H9 (cell line): ENCODE results near the gene MARCHF9. TPM values are rescaled to one million over a fixed set of nuclear protein-coding genes. Genes with fewer than 3 reads are reported as not detected.

Experiments used
- DNase-seq: peaks from one replicate; pipeline ENCODE4 v3.0.0-alpha.2; 2017
- H2AFZ ChIP-seq: one replicate; pipeline ENCODE4 v1.6.1; 2013; ENCODE audit warnings: mild to moderate bottlenecking, low read length, control low read depth, moderate library complexity
- H2AK5ac ChIP-seq: 2 replicates; pipeline ENCODE4 v1.6.1; 2013; ENCODE audit warnings: low read length, control low read depth, mixed read lengths; ENCODE audit not compliant: insufficient read length
- H2BK120ac ChIP-seq: one replicate; pipeline ENCODE4 v1.6.1; 2013; ENCODE audit warnings: low read depth, mild to moderate bottlenecking, low read length, control low read depth, inconsistent platforms; ENCODE audit not compliant: poor library complexity, severe bottlenecking
- H2BK12ac ChIP-seq: 2 replicates; pipeline ENCODE4 v1.6.1; 2013; ENCODE audit warnings: low read length, control low read depth, mixed read lengths, low read depth; ENCODE audit not compliant: insufficient read length
- H2BK15ac ChIP-seq: 2 replicates; pipeline ENCODE4 v1.6.1; 2013; ENCODE audit warnings: low read depth, low read length, control low read depth
- H2BK20ac ChIP-seq: one replicate; pipeline ENCODE4 v1.6.1; 2013; ENCODE audit warnings: low read depth, mild to moderate bottlenecking, low read length, control low read depth, inconsistent platforms; ENCODE audit not compliant: poor library complexity, severe bottlenecking
- H2BK5ac ChIP-seq: 2 replicates; pipeline ENCODE4 v1.6.1; 2013; ENCODE audit warnings: low read length, control low read depth, mixed read lengths; ENCODE audit not compliant: insufficient read length
- H3K14ac ChIP-seq: 2 replicates; pipeline ENCODE4 v1.6.1; 2013; ENCODE audit warnings: low read length, control low read depth; ENCODE audit not compliant: insufficient read depth
- H3K18ac ChIP-seq: 2 replicates; pipeline ENCODE4 v1.6.1; 2013; ENCODE audit warnings: low read depth, mild to moderate bottlenecking, mixed read lengths, low read length, control low read depth; ENCODE audit not compliant: insufficient read length
- H3K23ac ChIP-seq: 2 replicates; pipeline ENCODE4 v1.6.1; 2013; ENCODE audit warnings: low read length, control low read depth, mixed read lengths, low read depth; ENCODE audit not compliant: insufficient read length
- H3K23me2 ChIP-seq: 2 replicates; pipeline ENCODE4 v1.6.1; 2013; ENCODE audit warnings: low read depth, mild to moderate bottlenecking, mixed read lengths, low read length, control low read depth; ENCODE audit not compliant: insufficient read length, poor library complexity, severe bottlenecking
- H3K27ac ChIP-seq: 2 replicates; pipeline ENCODE4 v1.5.1; 2013; ENCODE audit warnings: low read length, control low read depth, mixed read lengths, low read depth; ENCODE audit not compliant: insufficient read length
- H3K27me3 ChIP-seq: 2 replicates; pipeline ENCODE4 v1.6.1; 2013; ENCODE audit warnings: low read length, control low read depth, inconsistent platforms; ENCODE audit not compliant: insufficient read depth
- H3K4ac ChIP-seq: 2 replicates; pipeline ENCODE4 v1.6.1; 2013; ENCODE audit warnings: low read depth, mild to moderate bottlenecking, control low read depth, inconsistent platforms, low read length, moderate library complexity
- H3K4me1 ChIP-seq: 2 replicates; pipeline ENCODE4 v1.6.1; 2013; ENCODE audit warnings: low read length, control low read depth, inconsistent platforms; ENCODE audit not compliant: insufficient read depth
- H3K4me2 ChIP-seq: 2 replicates; pipeline ENCODE4 v1.6.1; 2013; ENCODE audit warnings: low read length, control low read depth, mixed read lengths; ENCODE audit not compliant: insufficient read length, insufficient read depth
- H3K56ac ChIP-seq: 2 replicates; pipeline ENCODE4 v1.6.1; 2013; ENCODE audit warnings: low read depth, mild to moderate bottlenecking, mixed read lengths, low read length, control low read depth; ENCODE audit not compliant: insufficient read length
- H3K79me1 ChIP-seq: 2 replicates; pipeline ENCODE4 v1.6.1; 2013; ENCODE audit warnings: low read depth, mild to moderate bottlenecking, moderate library complexity, low read length, control low read depth, inconsistent platforms; ENCODE audit not compliant: insufficient read depth, poor library complexity, severe bottlenecking
- H3K79me2 ChIP-seq: 2 replicates; pipeline ENCODE4 v1.6.1; 2013; ENCODE audit warnings: low read length, control low read depth, inconsistent platforms; ENCODE audit not compliant: insufficient read depth
- H3K9ac ChIP-seq: 2 replicates; pipeline ENCODE4 v1.6.1; 2013; ENCODE audit warnings: low read length, control low read depth, mixed read lengths; ENCODE audit not compliant: insufficient read length; ENCODE audit errors: extremely low read depth
- H3K9me3 ChIP-seq: one replicate; pipeline ENCODE4 v1.6.1; 2013; ENCODE audit warnings: low read depth, low read length, inconsistent platforms; ENCODE audit not compliant: control insufficient read depth
- H3T11ph ChIP-seq: one replicate; pipeline ENCODE4 v1.6.1; 2013; ENCODE audit warnings: mild to moderate bottlenecking, low read length, control low read depth, inconsistent platforms
- H4K20me1 ChIP-seq: one replicate; pipeline ENCODE4 v1.6.1; 2013; ENCODE audit not compliant: control insufficient read depth, insufficient read length, insufficient read depth
- H4K5ac ChIP-seq: 2 replicates; pipeline ENCODE4 v1.6.1; 2013; ENCODE audit warnings: low read depth, mild to moderate bottlenecking, mixed read lengths, low read length, control low read depth; ENCODE audit not compliant: insufficient read length
- H4K8ac ChIP-seq: replicated peaks from 2 replicates; pipeline ENCODE4 v1.6.1; 2013; ENCODE audit warnings: low read length, control low read depth, mixed read lengths, low read depth; ENCODE audit not compliant: insufficient read length
- H4K91ac ChIP-seq: 2 replicates; pipeline ENCODE4 v1.6.1; 2013; ENCODE audit warnings: low read depth, mild to moderate bottlenecking, moderate library complexity, mixed read lengths, low read length, control low read depth; ENCODE audit not compliant: insufficient read length
- H3K27ac Mint-ChIP-seq, 3 experiments: 2 replicates in 2 of 3; 3 replicates in 1 of 3; pipeline ENCODE4 v1.8.0; 2020 to 2021; ENCODE audit warnings: mixed read lengths in 3 of 3, mild to moderate bottlenecking in 1 of 3, moderate library complexity in 1 of 3
- H3K27me3 Mint-ChIP-seq: 2 replicates; pipeline ENCODE4 v1.8.0; 2021; ENCODE audit warnings: low read depth, mild to moderate bottlenecking, moderate library complexity, mixed read lengths
- H3K36me3 Mint-ChIP-seq, 3 experiments: 2 replicates in 2 of 3; 3 replicates in 1 of 3; pipeline ENCODE4 v1.8.0; 2020 to 2021; ENCODE audit warnings: low read depth in 3 of 3, mixed read lengths in 3 of 3; ENCODE audit not compliant: insufficient read depth in 1 of 3
- H3K4me1 Mint-ChIP-seq, 2 experiments: 2 replicates each; pipeline ENCODE4 v1.8.0; 2020; ENCODE audit warnings: mixed read lengths in 2 of 2
- H3K4me3 Mint-ChIP-seq, 2 experiments: 2 replicates in 1 of 2; 3 replicates in 1 of 2; pipeline ENCODE4 v1.8.0; 2020 to 2021; ENCODE audit warnings: mild to moderate bottlenecking in 2 of 2, mixed read lengths in 2 of 2, moderate library complexity in 1 of 2
- H3K9me3 Mint-ChIP-seq, 2 experiments: 2 replicates in 1 of 2; 3 replicates in 1 of 2; pipeline ENCODE4 v1.8.0; 2020; ENCODE audit warnings: mild to moderate bottlenecking in 2 of 2, mixed read lengths in 2 of 2, moderate library complexity in 1 of 2
- CTCF ChIP-seq: fragments of 200-600 bp; sonication (generic); conservative IDR thresholded peaks from 3 replicates; pipeline ENCODE4 v1.8.0; 2021; ENCODE audit warnings: antibody characterized with exemption, mild to moderate bottlenecking
- WGBS: extraction: QIAGEN DNeasy Blood & Tissue Kit; methylation state at CpG from one replicate; pipeline ENCODE4 v1.1.7; 2013; ENCODE audit warnings: missing lambda C conversion rate, low lambda C conversion rate, mixed read lengths; ENCODE audit not compliant: insufficient read length; ENCODE audit errors: extremely low coverage; 5-methylcytosine and 5-hydroxymethylcytosine counted together
- total RNA-seq: library from RNA; stranded (reverse); gene quantifications from 2 replicates; pipeline ENCODE4 v1.2.1, GENCODE V29; 2021

Gene MARCHF9
- total RNA-seq, 1 experiment from 2014 or later: 20.5 TPM

- Histone ChIP-seq H3K23me2 (no peaks in the 10 kb centered on the region), H3K4me1 (no peaks in the 10 kb centered on the region), H3K79me1 (no peaks in the 10 kb centered on the region), H3K9ac (no peak overlapping the region), H3T11ph (no peak overlapping the region), H3K56ac (no peak overlapping the region), H4K91ac (no peak overlapping the region), H3K9me3 (no peaks in the 10 kb centered on the region), H3K23ac (no peak overlapping the region), H3K14ac (no peak overlapping the region), H4K20me1 (no peaks in the 10 kb centered on the region), H4K8ac (no peak overlapping the region), H3K27ac (no peak overlapping the region), H4K5ac (no peak overlapping the region), H3K18ac (no peak overlapping the region), H3K4ac (no peak overlapping the region), H2BK5ac (no peak overlapping the region), H2AFZ (no peak overlapping the region), H2BK120ac (no peak overlapping the region), H2BK15ac (no peak overlapping the region), H3K79me2 (no peaks in the 10 kb centered on the region), H3K27me3 (no peaks in the 10 kb centered on the region; the same call in 1 of the 2 replicates), H2AK5ac (no peak overlapping the region), H2BK20ac (no peak overlapping the region), H2BK12ac (no peak overlapping the region), H3K4me2 (no peak overlapping the region)
- peaks cover 0 to 3% of the 10 kb centered on the region in 2 experiments; a peak in 3 of 4 replicates for H3K4me1 Mint-ChIP-seq
- H3K36me3 Mint-ChIP-seq: peaks cover 14 to 52% (median 23%) of the 10 kb centered on the region in 3 experiments
- TF ChIP-seq CTCF: no peak
- H3K4me3 Mint-ChIP-seq: no peak overlapping the region
- no peak overlapping the region for H3K27ac Mint-ChIP-seq
- H3K27me3 Mint-ChIP-seq: peaks cover 9% of the 10 kb centered on the region
- no peaks in the 10 kb centered on the region for H3K9me3 Mint-ChIP-seq
- no CpG with 5 or more reads among the region's 15 CpGs for WGBS
- DNase-seq: no peak
Measured at GRCh38 chr12:57718641-57719528, 36.0 kb upstream of the MARCHF9 start.
